Caco-2 (cell line): ENCODE measurements around the gene ABT1. TPM values are rescaled to one million over a fixed set of nuclear protein-coding genes. Genes with fewer than 3 reads are reported as not detected.

Experiments used
- BruUV-seq: library from RNA; stranded (reverse); fragments of 400-500 nt; replicated peaks from 2 replicates; lab custom pipeline; 2021; lab: Mats Ljungman, UMichigan
- CTCF ChIA-PET: fragments of 300-600 bp; sonication (Branson Sonifier 250); formaldehyde crosslinking; loops from one replicate; lab custom pipeline; 2022; ENCODE audit warnings: antibody characterized with exemption; lab: Charles Lee
- POLR2A ChIA-PET: fragments of 300-600 bp; sonication (Branson Sonifier 250); formaldehyde crosslinking; loops from one replicate; lab custom pipeline; 2022; ENCODE audit warnings: antibody characterized with exemption; lab: Charles Lee
- DNase-seq, 2 experiments: peaks; one replicate each; pipeline versions ENCODE4 v3.0.0 to v3.0.0-alpha.2; 2020 to 2022
- H3K27me3 ChIP-seq: replicated peaks from 2 replicates; pipeline ENCODE4 v1.6.0; 2011; ENCODE audit warnings: low read length; ENCODE audit not compliant: control insufficient read depth, insufficient read depth
- H3K36me3 ChIP-seq: 2 replicates; pipeline ENCODE4 v1.5.1; 2011; ENCODE audit warnings: low read length; ENCODE audit not compliant: control insufficient read depth, insufficient read depth
- H3K4me1 ChIP-seq: fragments of 250-450 bp; sonication (Bioruptor Pico); 2 replicates; pipeline ENCODE4 v1.5.1; 2020; ENCODE audit warnings: mild to moderate bottlenecking
- H3K4me3 ChIP-seq: 2 replicates; pipeline ENCODE4 v1.5.1; 2011; ENCODE audit warnings: low read depth, mild to moderate bottlenecking, control low read depth, low read length
- H3K9me3 ChIP-seq: fragments of 250-450 bp; sonication (Bioruptor Pico); 2 replicates; pipeline ENCODE4 v1.5.1; 2020; ENCODE audit warnings: mild to moderate bottlenecking, moderate library complexity
- H3K27ac Mint-ChIP-seq: one replicate; pipeline ENCODE4 v1.8.0; 2022; ENCODE audit warnings: mixed read lengths; ENCODE audit not compliant: unreplicated experiment
- H3K27me3 Mint-ChIP-seq: one replicate; pipeline ENCODE4 v1.8.0; 2022; ENCODE audit warnings: mixed read lengths; ENCODE audit not compliant: insufficient read depth, unreplicated experiment
- H3K36me3 Mint-ChIP-seq: one replicate; pipeline ENCODE4 v1.8.0; 2022; ENCODE audit warnings: mild to moderate bottlenecking, mixed read lengths; ENCODE audit not compliant: insufficient read depth, unreplicated experiment
- H3K4me1 Mint-ChIP-seq: one replicate; pipeline ENCODE4 v1.8.0; 2022; ENCODE audit warnings: low read depth, mixed read lengths; ENCODE audit not compliant: unreplicated experiment
- H3K4me3 Mint-ChIP-seq: one replicate; pipeline ENCODE4 v1.8.0; 2022; ENCODE audit warnings: mild to moderate bottlenecking, moderate library complexity, mixed read lengths; ENCODE audit not compliant: unreplicated experiment
- H3K9me3 Mint-ChIP-seq: one replicate; pipeline ENCODE4 v1.8.0; 2022; ENCODE audit warnings: mixed read lengths; ENCODE audit not compliant: unreplicated experiment
- intact Hi-C: fragments of 100-400 bp; cut with micrococcal nuclease; formaldehyde crosslinking; loops from one replicate; pipeline ENCODE4 v1.10.0; 2022; ENCODE audit not compliant: unreplicated experiment
- total RNA-seq: library from RNA; stranded (reverse); gene quantifications from 2 replicates; pipeline ENCODE4 v1.2.3, GENCODE V29; 2022
- TF ChIP-seq, protein P1 (sequence below), 2 experiments: fragments of 200-600 bp in 1 of 2; IDR thresholded peaks; 1 replicate in 1 of 2; 2 replicates in 1 of 2; pipeline versions ENCODE4 v1.5.1 to v1.8.0; 2011 to 2022; ENCODE audit warnings: antibody characterized with exemption in 1 of 2, control low read depth in 1 of 2, inconsistent platforms in 1 of 2, low read depth in 1 of 2, low read length in 1 of 2, mild to moderate bottlenecking in 1 of 2, moderate library complexity in 1 of 2; ENCODE audit not compliant: insufficient read depth in 1 of 2, severe bottlenecking in 1 of 2, unreplicated experiment in 1 of 2

Gene ABT1
- total RNA-seq, 1 experiment from 2014 or later = 15.1 TPM

DNA sequence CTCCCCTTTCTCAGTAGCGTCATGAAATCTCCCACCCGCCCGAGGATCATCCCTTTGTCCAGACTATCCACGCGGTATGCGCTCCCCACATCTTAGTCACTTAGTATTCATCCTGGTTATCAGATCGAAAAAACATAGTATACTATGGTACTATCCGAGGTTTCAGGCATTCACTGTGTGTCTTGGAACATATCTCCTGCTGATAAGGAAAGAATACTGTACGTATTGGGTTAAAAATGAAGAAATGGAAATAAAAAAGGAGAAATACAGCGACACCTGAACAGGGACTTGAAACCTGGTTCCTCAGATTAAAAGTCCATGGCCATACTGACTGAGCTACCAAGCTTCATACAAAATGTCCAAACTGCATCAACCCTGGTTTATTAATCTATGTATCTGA, 44.5 kb upstream of the ABT1 start:
- H3K9me3 Mint-ChIP-seq = no peaks in the 10 kb centered on the region
- POLR2A ChIA-PET = no interaction called here
- no peaks in the 10 kb centered on the region for H3K27me3 Mint-ChIP-seq
- H3K4me1 ChIP-seq = peaks cover 5% of the 10 kb centered on the region; the same call in 1 of the 2 replicates
- no peaks in the 10 kb centered on the region for H3K27me3 ChIP-seq
- intact Hi-C loops = no loop called here
- peaks cover 8% of the 10 kb centered on the region for H3K4me1 Mint-ChIP-seq
- H3K9me3 ChIP-seq = no peaks in the 10 kb centered on the region
- no peak for DNase-seq
- CTCF ChIA-PET = interaction anchor here (2.4 kb wide), 1 partner anchor 211 kb away, joined by 11 read pairs; no protein-coding TSS in a partner anchor
- BruUV-seq = no TSS peak
- H3K4me3 Mint-ChIP-seq = no peak overlapping the region
- peaks cover 12% of the 10 kb centered on the region for H3K36me3 Mint-ChIP-seq
- no peak overlapping the region for H3K27ac Mint-ChIP-seq
- H3K36me3 ChIP-seq = no peaks in the 10 kb centered on the region
- TF ChIP-seq, protein P1, sequence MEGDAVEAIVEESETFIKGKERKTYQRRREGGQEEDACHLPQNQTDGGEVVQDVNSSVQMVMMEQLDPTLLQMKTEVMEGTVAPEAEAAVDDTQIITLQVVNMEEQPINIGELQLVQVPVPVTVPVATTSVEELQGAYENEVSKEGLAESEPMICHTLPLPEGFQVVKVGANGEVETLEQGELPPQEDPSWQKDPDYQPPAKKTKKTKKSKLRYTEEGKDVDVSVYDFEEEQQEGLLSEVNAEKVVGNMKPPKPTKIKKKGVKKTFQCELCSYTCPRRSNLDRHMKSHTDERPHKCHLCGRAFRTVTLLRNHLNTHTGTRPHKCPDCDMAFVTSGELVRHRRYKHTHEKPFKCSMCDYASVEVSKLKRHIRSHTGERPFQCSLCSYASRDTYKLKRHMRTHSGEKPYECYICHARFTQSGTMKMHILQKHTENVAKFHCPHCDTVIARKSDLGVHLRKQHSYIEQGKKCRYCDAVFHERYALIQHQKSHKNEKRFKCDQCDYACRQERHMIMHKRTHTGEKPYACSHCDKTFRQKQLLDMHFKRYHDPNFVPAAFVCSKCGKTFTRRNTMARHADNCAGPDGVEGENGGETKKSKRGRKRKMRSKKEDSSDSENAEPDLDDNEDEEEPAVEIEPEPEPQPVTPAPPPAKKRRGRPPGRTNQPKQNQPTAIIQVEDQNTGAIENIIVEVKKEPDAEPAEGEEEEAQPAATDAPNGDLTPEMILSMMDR (IDR thresholded peaks at IDR 0.05; ENCODE audit: insufficient read depth in 1 of 2, low read depth in 1 of 2, low read length in 1 of 2, severe bottlenecking in 1 of 2, unreplicated experiment in 1 of 2) = no peak
- no peak overlapping the region for H3K4me3 ChIP-seq

DNA sequence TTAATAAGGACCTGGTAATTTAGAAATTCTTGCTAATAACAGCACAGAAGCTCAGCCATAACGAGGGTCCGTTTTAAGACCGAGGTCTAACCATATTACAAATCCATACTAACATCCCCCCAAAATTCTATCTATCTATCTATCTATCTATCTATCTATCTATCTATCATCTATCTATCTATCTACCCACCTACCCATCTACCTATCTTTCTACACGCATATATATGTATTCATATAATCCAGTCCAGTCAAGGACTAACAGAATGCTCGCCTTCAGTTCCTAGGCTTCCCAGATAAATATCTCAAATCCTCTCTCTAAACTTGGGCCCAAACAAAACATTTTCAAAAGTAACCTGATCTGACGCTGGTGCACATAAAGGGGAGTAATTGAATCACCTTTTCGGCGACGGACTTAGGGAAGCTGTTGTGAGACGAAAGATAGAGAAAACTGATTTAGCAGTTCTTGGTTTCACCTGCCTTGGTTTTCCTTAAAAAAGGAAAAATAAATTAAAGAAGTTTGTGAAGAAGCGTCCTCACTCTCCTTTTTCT, 44.0 kb upstream of the ABT1 start:
- ChIA-PET CTCF (interaction anchor here (2.4 kb wide), 1 partner anchor 211 kb away, joined by 11 read pairs; no protein-coding TSS in a partner anchor), POLR2A (interaction anchor here (1.0 to 1.5 kb wide), 2 partner anchors 15 to 267 kb away, joined by 3 read pairs; partner anchors contain the start of gene HMGN4)
- Histone ChIP-seq H3K4me3 (peak overlapping the region; percentile 55), H3K36me3 (no peaks in the 10 kb centered on the region), H3K4me1 (peaks cover 5% of the 10 kb centered on the region; the same call in 1 of the 2 replicates), H3K9me3 (no peaks in the 10 kb centered on the region), H3K27me3 (no peaks in the 10 kb centered on the region)
- intact Hi-C loops = loop anchor here (1.0 kb wide), 2 partner anchors 15 to 31 kb away; no protein-coding TSS in a partner anchor
- TF ChIP-seq, protein P1 (IDR thresholded peaks at IDR 0.05; ENCODE audit: insufficient read depth in 1 of 2, low read depth in 1 of 2, low read length in 1 of 2, severe bottlenecking in 1 of 2, unreplicated experiment in 1 of 2) = no peak
- Mint-ChIP-seq H3K4me3 (no peak overlapping the region), H3K36me3 (peaks cover 12% of the 10 kb centered on the region), H3K9me3 (no peaks in the 10 kb centered on the region), H3K4me1 (peaks cover 8% of the 10 kb centered on the region), H3K27ac (no peak overlapping the region), H3K27me3 (no peaks in the 10 kb centered on the region)
- no TSS peak for BruUV-seq
- no peak for DNase-seq

DNA sequence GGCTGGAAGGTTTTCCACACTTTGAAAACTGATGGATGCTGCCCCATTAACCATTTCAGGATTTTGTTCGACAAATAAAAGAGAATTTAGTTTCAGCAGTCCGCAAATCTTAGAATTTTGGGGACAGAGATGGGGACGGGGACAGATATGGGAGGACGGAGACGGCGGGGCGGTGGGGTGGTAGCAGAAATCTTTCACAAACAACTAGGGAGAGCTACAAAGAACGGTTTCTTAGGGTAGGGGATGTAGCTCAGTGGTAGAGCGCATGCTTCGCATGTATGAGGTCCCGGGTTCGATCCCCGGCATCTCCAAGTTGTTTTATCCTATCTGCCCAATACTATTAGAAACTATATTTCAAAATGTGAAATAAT, 43.5 kb upstream of the ABT1 start:
- POLR2A ChIA-PET = interaction anchor here (1.0 to 1.5 kb wide), 2 partner anchors 15 to 268 kb away, joined by 3 read pairs; partner anchors contain the start of gene HMGN4
- Mint-ChIP-seq H3K9me3 (no peaks in the 10 kb centered on the region), H3K27me3 (no peaks in the 10 kb centered on the region), H3K4me3 (no peak overlapping the region), H3K36me3 (peaks cover 12% of the 10 kb centered on the region), H3K4me1 (peaks cover 8% of the 10 kb centered on the region), H3K27ac (no peak overlapping the region)
- H3K4me1 ChIP-seq = peaks cover 5% of the 10 kb centered on the region; the same call in 1 of the 2 replicates
- peak overlapping the region; percentile 55 for H3K4me3 ChIP-seq
- no peaks in the 10 kb centered on the region for H3K27me3 ChIP-seq
- intact Hi-C loops = loop anchor here (1.0 kb wide), 2 partner anchors 16 to 32 kb away; no protein-coding TSS in a partner anchor
- no peaks in the 10 kb centered on the region for H3K9me3 ChIP-seq
- no peaks in the 10 kb centered on the region for H3K36me3 ChIP-seq
- DNase-seq = peak; percentile 67 to 83
- BruUV-seq = no TSS peak
- CTCF ChIA-PET = interaction anchor here (2.4 kb wide), 1 partner anchor 212 kb away, joined by 11 read pairs; no protein-coding TSS in a partner anchor
- TF ChIP-seq, protein P1 (IDR thresholded peaks at IDR 0.05; ENCODE audit: insufficient read depth in 1 of 2, low read depth in 1 of 2, low read length in 1 of 2, severe bottlenecking in 1 of 2, unreplicated experiment in 1 of 2) = no peak
